ENCODE measurements around the gene SLC12A3. TPM values are rescaled to one million over a fixed set of nuclear protein-coding genes. Genes with fewer than 3 reads are reported as not detected.
A peak's percentile ranks its signal among the peaks of the same experiment; 100 is the strongest.

Gene SLC12A3
- total RNA-seq, 4 donors from 2014 or later, result not detected

DNA sequence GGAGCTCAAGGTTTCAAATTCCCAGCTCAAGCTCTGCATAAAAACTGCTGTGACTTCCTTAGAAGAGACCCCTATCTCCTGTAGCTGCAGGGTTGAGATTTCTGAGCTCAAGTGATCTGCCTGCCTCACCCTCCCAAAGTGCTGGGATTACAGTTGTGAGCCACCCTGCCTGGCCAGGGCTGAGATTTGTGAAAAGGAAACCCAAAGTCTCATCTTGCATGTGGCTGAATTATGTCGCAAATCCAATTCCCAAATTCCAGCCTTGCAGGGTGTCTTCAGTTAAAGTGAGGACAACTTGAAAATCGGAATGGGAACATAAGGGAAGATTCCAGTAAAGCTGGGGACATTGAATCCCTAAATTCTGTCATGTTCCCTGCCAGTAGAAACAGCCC lies 82.6 kb downstream of the SLC12A3 start:
- Histone ChIP-seq H3K4me3 (no peak overlapping the region), H3K9me3 (no peaks in the 10 kb centered on the region), H3K4me1 (peaks cover 0 to 38% (median 4%) of the 10 kb centered on the region in 4 donors), H3K36me3 (peaks cover 7 to 70% (median 22%) of the 10 kb centered on the region in 3 donors), H3K27ac (no peak overlapping the region), H3K27me3 (no peaks in the 10 kb centered on the region)
- DNase-seq (ENCODE audit: low spot score in 2 of 2), result no peak
- WGBS, 2 donors, result 88% methylated on average over 2 of the region's 2 CpGs
- TF ChIP-seq, protein P1, sequence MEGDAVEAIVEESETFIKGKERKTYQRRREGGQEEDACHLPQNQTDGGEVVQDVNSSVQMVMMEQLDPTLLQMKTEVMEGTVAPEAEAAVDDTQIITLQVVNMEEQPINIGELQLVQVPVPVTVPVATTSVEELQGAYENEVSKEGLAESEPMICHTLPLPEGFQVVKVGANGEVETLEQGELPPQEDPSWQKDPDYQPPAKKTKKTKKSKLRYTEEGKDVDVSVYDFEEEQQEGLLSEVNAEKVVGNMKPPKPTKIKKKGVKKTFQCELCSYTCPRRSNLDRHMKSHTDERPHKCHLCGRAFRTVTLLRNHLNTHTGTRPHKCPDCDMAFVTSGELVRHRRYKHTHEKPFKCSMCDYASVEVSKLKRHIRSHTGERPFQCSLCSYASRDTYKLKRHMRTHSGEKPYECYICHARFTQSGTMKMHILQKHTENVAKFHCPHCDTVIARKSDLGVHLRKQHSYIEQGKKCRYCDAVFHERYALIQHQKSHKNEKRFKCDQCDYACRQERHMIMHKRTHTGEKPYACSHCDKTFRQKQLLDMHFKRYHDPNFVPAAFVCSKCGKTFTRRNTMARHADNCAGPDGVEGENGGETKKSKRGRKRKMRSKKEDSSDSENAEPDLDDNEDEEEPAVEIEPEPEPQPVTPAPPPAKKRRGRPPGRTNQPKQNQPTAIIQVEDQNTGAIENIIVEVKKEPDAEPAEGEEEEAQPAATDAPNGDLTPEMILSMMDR (IDR thresholded peaks at IDR 0.05), result no peak
- TF ChIP-seq POLR2A (IDR thresholded peaks at IDR 0.05), result no peak

DNA sequence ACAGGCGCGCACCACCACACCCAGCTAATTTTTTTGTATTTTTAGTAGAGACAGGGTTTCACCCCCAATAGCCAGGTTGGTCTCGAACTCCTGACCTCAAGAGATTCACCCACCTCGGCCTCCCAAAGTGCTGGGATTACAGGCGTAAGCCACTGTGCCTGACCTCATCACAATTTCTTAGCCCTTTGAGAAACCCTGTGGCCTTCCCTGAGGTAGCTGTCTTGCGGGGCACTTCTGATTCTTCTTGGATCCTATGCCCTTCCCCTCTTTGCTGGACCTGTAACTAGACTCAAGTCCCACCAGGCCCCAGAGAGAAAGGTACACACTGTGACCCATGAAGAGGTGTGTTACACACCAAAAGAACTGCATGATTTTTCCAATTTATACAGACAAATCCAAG lies 83.2 kb downstream of the SLC12A3 start:
- H3K4me3 ChIP-seq, result no peak overlapping the region
- DNase-seq (ENCODE audit: low spot score in 2 of 2), result no peak
- H3K4me1 ChIP-seq, result peaks cover 0 to 32% (median 4%) of the 10 kb centered on the region in 4 donors
- WGBS, 2 donors, result 94 to 98% methylated on average over 6 of the region's 6 CpGs
- H3K27me3 ChIP-seq, result no peaks in the 10 kb centered on the region
- TF ChIP-seq EP300 (IDR thresholded peaks at IDR 0.05) (no peak), POLR2A (IDR thresholded peaks at IDR 0.05) (no peak)
- TF ChIP-seq, protein P1 (IDR thresholded peaks at IDR 0.05), result no peak
- H3K36me3 ChIP-seq, result peaks cover 7 to 64% (median 16%) of the 10 kb centered on the region in 3 donors
- no peaks in the 10 kb centered on the region for H3K9me3 ChIP-seq
- H3K27ac ChIP-seq, result no peak overlapping the region

DNA sequence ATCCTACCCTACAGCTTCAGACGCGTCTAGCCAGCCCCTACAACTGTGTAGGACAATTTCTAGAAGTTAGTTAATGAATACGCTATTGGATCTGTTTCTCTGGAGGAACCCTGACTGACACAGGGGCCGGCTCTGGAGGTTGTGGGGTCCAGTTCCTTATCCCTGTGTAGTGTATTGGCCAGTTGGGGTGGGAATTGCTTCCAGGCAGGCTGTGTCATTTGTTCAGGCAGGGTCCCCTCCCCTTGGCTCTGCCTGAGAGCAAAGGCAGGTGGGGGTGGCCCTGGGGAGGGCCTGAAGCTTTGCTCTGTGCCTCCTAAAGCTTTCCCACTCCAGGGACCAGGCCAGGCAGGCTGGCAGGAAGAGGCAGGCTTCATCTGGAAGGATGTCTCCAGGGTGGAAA lies 85.0 kb downstream of the SLC12A3 start:
- TF ChIP-seq, protein P1 (IDR thresholded peaks at IDR 0.05), result no peak
- TF ChIP-seq EP300 (IDR thresholded peaks at IDR 0.05) (no peak), POLR2A (IDR thresholded peaks at IDR 0.05) (no peak)
- Histone ChIP-seq H3K36me3 (peaks cover 0 to 46% (median 2%) of the 10 kb centered on the region in 3 donors), H3K4me3 (no peak overlapping the region), H3K27ac (no peak overlapping the region), H3K4me1 (peaks cover 0 to 16% (median 4%) of the 10 kb centered on the region in 4 donors), H3K9me3 (no peaks in the 10 kb centered on the region), H3K27me3 (no peaks in the 10 kb centered on the region)
- WGBS, 2 donors, result 75 to 85% methylated on average over 4 of the region's 4 CpGs
- DNase-seq (ENCODE audit: low spot score in 2 of 2), result no peak

DNA sequence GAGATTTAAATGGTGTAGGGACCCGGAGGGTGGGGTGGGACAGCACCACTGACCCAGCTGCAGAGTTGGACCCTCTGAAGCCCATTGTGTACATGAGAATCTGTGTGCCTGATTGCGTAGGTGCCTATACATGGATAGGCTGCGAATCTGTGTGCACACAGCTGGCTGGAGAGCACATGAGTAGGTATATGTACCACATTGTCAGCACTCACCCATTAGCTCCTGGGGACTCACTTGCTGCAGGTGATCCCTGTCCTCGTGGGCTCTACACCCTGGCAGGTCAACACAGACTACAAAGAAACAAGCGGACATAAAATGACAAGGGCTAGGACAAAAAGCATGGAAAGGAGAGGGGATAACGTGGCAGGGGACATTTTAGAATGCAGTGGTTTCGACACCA lies 85.4 kb downstream of the SLC12A3 start:
- H3K27ac ChIP-seq, result no peak overlapping the region
- H3K27me3 ChIP-seq, result no peaks in the 10 kb centered on the region
- H3K36me3 ChIP-seq, result peaks cover 0 to 42% (median 0%) of the 10 kb centered on the region in 3 donors
- 86 to 88% methylated on average over 7 of the region's 7 CpGs for WGBS, 2 donors
- peaks cover 0 to 12% (median 4%) of the 10 kb centered on the region in 4 donors for H3K4me1 ChIP-seq
- TF ChIP-seq, protein P1 (IDR thresholded peaks at IDR 0.05), result no peak
- TF ChIP-seq POLR2A (IDR thresholded peaks at IDR 0.05), result no peak
- no peak for TF ChIP-seq EP300 (IDR thresholded peaks at IDR 0.05)
- no peaks in the 10 kb centered on the region for H3K9me3 ChIP-seq
- no peak for DNase-seq (ENCODE audit: low spot score in 2 of 2)
- no peak overlapping the region for H3K4me3 ChIP-seq

DNA sequence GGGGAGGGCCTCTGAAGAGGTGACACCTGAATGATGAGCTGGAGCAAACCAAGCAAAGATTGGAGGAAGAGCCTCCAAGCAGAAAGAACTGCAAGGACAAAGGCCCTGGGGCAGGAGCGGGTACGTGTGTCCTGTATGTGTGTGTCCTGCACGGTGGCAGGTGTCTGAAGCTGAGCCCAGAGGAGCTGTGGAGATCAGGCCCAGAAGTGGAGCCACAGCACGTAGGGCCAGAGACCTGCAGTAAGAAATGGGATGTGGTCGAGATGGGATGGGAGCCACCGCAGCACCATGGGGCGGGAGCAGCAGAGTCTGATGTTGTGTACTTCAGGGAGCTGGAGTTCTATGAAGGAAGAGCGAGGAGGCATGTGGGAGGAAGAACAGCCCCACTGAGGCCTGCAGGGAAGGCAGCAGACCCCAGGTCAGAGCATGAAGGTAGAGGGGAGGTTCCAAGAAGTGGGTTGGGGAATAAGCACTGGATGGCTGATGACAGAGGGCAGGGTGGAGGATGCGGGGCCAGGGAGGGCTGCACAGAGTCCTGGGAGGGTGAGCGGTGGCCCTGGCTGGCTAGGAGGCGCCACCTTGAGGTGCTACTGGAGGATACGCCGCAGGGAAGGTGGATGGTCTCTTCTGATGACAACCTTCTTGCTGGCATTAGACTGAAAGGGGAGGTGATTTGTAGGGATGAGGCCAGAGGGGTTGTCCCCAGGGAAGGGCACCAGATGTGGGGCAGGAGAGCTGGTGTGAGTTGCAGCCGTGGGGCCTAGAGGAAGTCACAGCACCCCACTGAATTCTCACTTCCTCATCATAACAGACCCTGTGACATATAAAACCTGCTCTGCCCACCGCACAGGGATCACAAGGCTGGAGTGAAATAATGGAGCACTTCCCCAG lies 86.1 kb downstream of the SLC12A3 start:
- H3K27me3 ChIP-seq, result no peaks in the 10 kb centered on the region
- peak in 1 of 2 donors; percentile 46 for TF ChIP-seq EP300 (IDR thresholded peaks at IDR 0.05)
- TF ChIP-seq, protein P1 (IDR thresholded peaks at IDR 0.05), result peak; percentile 30 to 71 (median 40)
- no peak for TF ChIP-seq POLR2A (IDR thresholded peaks at IDR 0.05)
- H3K36me3 ChIP-seq, result peaks cover 0 to 35% (median 0%) of the 10 kb centered on the region in 3 donors
- H3K4me3 ChIP-seq, result no peak overlapping the region
- peak in 1 of 2 donors; percentile 41 for DNase-seq (ENCODE audit: low spot score in 2 of 2)
- 60 to 61% methylated on average over 15 of the region's 15 CpGs for WGBS, 2 donors
- no peak overlapping the region for H3K27ac ChIP-seq
- peaks cover 0 to 11% (median 4%) of the 10 kb centered on the region in 4 donors for H3K4me1 ChIP-seq
- H3K9me3 ChIP-seq, result no peaks in the 10 kb centered on the region
